ENCODE measurements around the gene ABCA12. TPM values are rescaled to one million over a fixed set of nuclear protein-coding genes. Genes with fewer than 3 reads are reported as not detected.

Gene ABCA12
- total RNA-seq, 1 donor = not detected

GRCh38 chr2:215082446-215082845 is 56.0 kb downstream of the ABCA12 start:
- Histone ChIP-seq H3K4me1 (ENCODE audit: insufficient read depth, low read length) (no peaks in the 10 kb centered on the region), H3K9me3 (ENCODE audit: low read depth, low read length) (no peaks in the 10 kb centered on the region), H3K4me3 (ENCODE audit: low read length) (no peak overlapping the region), H3K27me3 (ENCODE audit: insufficient read depth, low read length) (no peaks in the 10 kb centered on the region)

- no peak overlapping the region for H3K4me3 ChIP-seq (ENCODE audit: low read length)
Measured at GRCh38 chr2:215080545-215080944, 57.9 kb downstream of the ABCA12 start.

GRCh38 chr2:215071676-215072075 is 66.8 kb downstream of the ABCA12 start:
- no peak overlapping the region for H3K4me3 ChIP-seq (ENCODE audit: low read length)

More at GRCh38 chr2:215080545-215080944, 57.9 kb downstream of the ABCA12 start:
- Histone ChIP-seq H3K27me3 (ENCODE audit: insufficient read depth, low read length) (no peaks in the 10 kb centered on the region), H3K4me1 (ENCODE audit: insufficient read depth, low read length) (no peaks in the 10 kb centered on the region), H3K9me3 (ENCODE audit: low read depth, low read length) (no peaks in the 10 kb centered on the region)

GRCh38 chr2:215068399-215068798 is 70.0 kb downstream of the ABCA12 start:
- no peaks in the 10 kb centered on the region for H3K4me1 ChIP-seq (ENCODE audit: insufficient read depth, low read length)
- H3K27me3 ChIP-seq (ENCODE audit: insufficient read depth, low read length) = no peaks in the 10 kb centered on the region

More at GRCh38 chr2:215071676-215072075, 66.8 kb downstream of the ABCA12 start:
- Histone ChIP-seq H3K4me1 (ENCODE audit: insufficient read depth, low read length) (no peaks in the 10 kb centered on the region), H3K9me3 (ENCODE audit: low read depth, low read length) (no peaks in the 10 kb centered on the region), H3K27me3 (ENCODE audit: insufficient read depth, low read length) (no peaks in the 10 kb centered on the region)

GRCh38 chr2:215066124-215066523 is 72.3 kb downstream of the ABCA12 start:
- H3K27me3 ChIP-seq (ENCODE audit: insufficient read depth, low read length) = no peaks in the 10 kb centered on the region
- H3K4me1 ChIP-seq (ENCODE audit: insufficient read depth, low read length) = no peaks in the 10 kb centered on the region
- H3K9me3 ChIP-seq (ENCODE audit: low read depth, low read length) = no peaks in the 10 kb centered on the region
- no peak overlapping the region for H3K4me3 ChIP-seq (ENCODE audit: low read length)

More at GRCh38 chr2:215068399-215068798, 70.0 kb downstream of the ABCA12 start:
- Histone ChIP-seq H3K4me3 (ENCODE audit: low read length) (no peak overlapping the region), H3K9me3 (ENCODE audit: low read depth, low read length) (no peaks in the 10 kb centered on the region)

- no peaks in the 10 kb centered on the region for H3K27me3 ChIP-seq (ENCODE audit: insufficient read depth, low read length)
- no peaks in the 10 kb centered on the region for H3K9me3 ChIP-seq (ENCODE audit: low read depth, low read length)
- H3K4me3 ChIP-seq (ENCODE audit: low read length) = no peak overlapping the region
- H3K4me1 ChIP-seq (ENCODE audit: insufficient read depth, low read length) = no peaks in the 10 kb centered on the region
Measured at GRCh38 chr2:215063526-215063925, 74.9 kb downstream of the ABCA12 start.

- Histone ChIP-seq H3K27me3 (ENCODE audit: insufficient read depth, low read length) (no peaks in the 10 kb centered on the region), H3K9me3 (ENCODE audit: low read depth, low read length) (no peaks in the 10 kb centered on the region), H3K4me3 (ENCODE audit: low read length) (no peak overlapping the region), H3K4me1 (ENCODE audit: insufficient read depth, low read length) (no peaks in the 10 kb centered on the region)
Measured at GRCh38 chr2:215060861-215061536, 77.4 kb downstream of the ABCA12 start.

GRCh38 chr2:215059724-215060123 is 78.7 kb downstream of the ABCA12 start:
- no peaks in the 10 kb centered on the region for H3K4me1 ChIP-seq (ENCODE audit: insufficient read depth, low read length)
- H3K27me3 ChIP-seq (ENCODE audit: insufficient read depth, low read length) = no peaks in the 10 kb centered on the region
- H3K4me3 ChIP-seq (ENCODE audit: low read length) = no peak overlapping the region
- H3K9me3 ChIP-seq (ENCODE audit: low read depth, low read length) = no peaks in the 10 kb centered on the region

- H3K9me3 ChIP-seq (ENCODE audit: low read depth, low read length) = no peaks in the 10 kb centered on the region
- H3K4me3 ChIP-seq (ENCODE audit: low read length) = no peak overlapping the region
- H3K27me3 ChIP-seq (ENCODE audit: insufficient read depth, low read length) = no peaks in the 10 kb centered on the region
- no peaks in the 10 kb centered on the region for H3K4me1 ChIP-seq (ENCODE audit: insufficient read depth, low read length)
Measured at GRCh38 chr2:215055891-215056290, 82.5 kb downstream of the ABCA12 start.

GRCh38 chr2:215052810-215053209 is 85.6 kb downstream of the ABCA12 start:
- no peaks in the 10 kb centered on the region for H3K4me1 ChIP-seq (ENCODE audit: insufficient read depth, low read length)
- H3K9me3 ChIP-seq (ENCODE audit: low read depth, low read length) = no peaks in the 10 kb centered on the region
- H3K4me3 ChIP-seq (ENCODE audit: low read length) = no peak overlapping the region
- H3K27me3 ChIP-seq (ENCODE audit: insufficient read depth, low read length) = no peaks in the 10 kb centered on the region

GRCh38 chr2:215052404-215052803 is 86.0 kb downstream of the ABCA12 start:
- no peaks in the 10 kb centered on the region for H3K4me1 ChIP-seq (ENCODE audit: insufficient read depth, low read length)
- H3K27me3 ChIP-seq (ENCODE audit: insufficient read depth, low read length) = no peaks in the 10 kb centered on the region
- no peaks in the 10 kb centered on the region for H3K9me3 ChIP-seq (ENCODE audit: low read depth, low read length)

GRCh38 chr2:215049341-215049740 is 89.1 kb downstream of the ABCA12 start:
- Histone ChIP-seq H3K9me3 (ENCODE audit: low read depth, low read length) (no peaks in the 10 kb centered on the region), H3K27me3 (ENCODE audit: insufficient read depth, low read length) (no peaks in the 10 kb centered on the region), H3K4me3 (ENCODE audit: low read length) (no peak overlapping the region), H3K4me1 (ENCODE audit: insufficient read depth, low read length) (no peaks in the 10 kb centered on the region)

More at GRCh38 chr2:215052404-215052803, 86.0 kb downstream of the ABCA12 start:
- H3K4me3 ChIP-seq (ENCODE audit: low read length) = no peak overlapping the region

GRCh38 chr2:215038421-215038820 is 100.0 kb downstream of the ABCA12 start:
- Histone ChIP-seq H3K9me3 (ENCODE audit: low read depth, low read length) (no peaks in the 10 kb centered on the region), H3K27me3 (ENCODE audit: insufficient read depth, low read length) (no peaks in the 10 kb centered on the region), H3K4me3 (ENCODE audit: low read length) (no peak overlapping the region)

GRCh38 chr2:215036314-215036713 is 102.1 kb downstream of the ABCA12 start:
- Histone ChIP-seq H3K9me3 (ENCODE audit: low read depth, low read length) (no peaks in the 10 kb centered on the region), H3K27me3 (ENCODE audit: insufficient read depth, low read length) (no peaks in the 10 kb centered on the region), H3K4me1 (ENCODE audit: insufficient read depth, low read length) (no peaks in the 10 kb centered on the region), H3K4me3 (ENCODE audit: low read length) (no peak overlapping the region)

More at GRCh38 chr2:215038421-215038820, 100.0 kb downstream of the ABCA12 start:
- H3K4me1 ChIP-seq (ENCODE audit: insufficient read depth, low read length) = no peaks in the 10 kb centered on the region

- Histone ChIP-seq H3K4me1 (ENCODE audit: insufficient read depth, low read length) (no peaks in the 10 kb centered on the region), H3K27me3 (ENCODE audit: insufficient read depth, low read length) (no peaks in the 10 kb centered on the region), H3K4me3 (ENCODE audit: low read length) (no peak overlapping the region), H3K9me3 (ENCODE audit: low read depth, low read length) (no peaks in the 10 kb centered on the region)
Measured at GRCh38 chr2:215034154-215034553, 104.3 kb downstream of the ABCA12 start.

- Histone ChIP-seq H3K4me3 (ENCODE audit: low read length) (no peak overlapping the region), H3K4me1 (ENCODE audit: insufficient read depth, low read length) (no peaks in the 10 kb centered on the region), H3K27me3 (ENCODE audit: insufficient read depth, low read length) (no peaks in the 10 kb centered on the region), H3K9me3 (ENCODE audit: low read depth, low read length) (no peaks in the 10 kb centered on the region)
Measured at GRCh38 chr2:215032153-215032552, 106.3 kb downstream of the ABCA12 start.

All from mononuclear cell (primary cell).